Hepatocyte (in vitro differentiated cells): ENCODE measurements around the gene LRIT1. TPM values are rescaled to one million over a fixed set of nuclear protein-coding genes. Genes with fewer than 3 reads are reported as not detected.

Source experiments
- DNase-seq: peaks from one replicate; pipeline ENCODE4 v3.0.0-alpha.2; 2016; ENCODE audit warnings: low spot score
- H2AFZ ChIP-seq: fragments of 200-600 bp; sonication (generic); 2 replicates; pipeline ENCODE4 v1.6.0; 2016; ENCODE audit warnings: antibody characterized with exemption, mild to moderate bottlenecking
- H3K27ac ChIP-seq: fragments of 200-600 bp; sonication (generic); 2 replicates; pipeline ENCODE4 v1.5.1; 2016; ENCODE audit warnings: mild to moderate bottlenecking
- H3K27me3 ChIP-seq: fragments of 200-600 bp; sonication (generic); 2 replicates; pipeline ENCODE4 v1.6.1; 2016
- H3K36me3 ChIP-seq: fragments of 200-600 bp; sonication (generic); replicated peaks from 2 replicates; pipeline ENCODE4 v1.5.1; 2016; ENCODE audit warnings: low read depth; ENCODE audit not compliant: insufficient read depth
- H3K4me1 ChIP-seq: fragments of 200-600 bp; sonication (generic); 2 replicates; pipeline ENCODE4 v1.5.1; 2016; ENCODE audit warnings: mild to moderate bottlenecking, moderate library complexity; ENCODE audit not compliant: insufficient read depth
- H3K4me2 ChIP-seq: fragments of 200-600 bp; sonication (generic); 2 replicates; pipeline ENCODE4 v1.6.0; 2016
- H3K4me3 ChIP-seq: fragments of 200-600 bp; sonication (generic); 2 replicates; pipeline ENCODE4 v1.5.1; 2016; ENCODE audit warnings: mild to moderate bottlenecking
- H3K79me2 ChIP-seq: fragments of 200-600 bp; sonication (generic); 2 replicates; pipeline ENCODE4 v1.6.0; 2017; ENCODE audit warnings: mild to moderate bottlenecking
- H3K9me2 ChIP-seq: fragments of 200-600 bp; sonication (generic); replicated peaks from 2 replicates; pipeline ENCODE4 v1.6.0; 2017; ENCODE audit warnings: mild to moderate bottlenecking; ENCODE audit not compliant: insufficient read depth
- H3K9me3 ChIP-seq: fragments of 200-600 bp; sonication (generic); 2 replicates; pipeline ENCODE4 v1.5.1; 2016; ENCODE audit warnings: low read depth, mild to moderate bottlenecking
- H4K20me1 ChIP-seq: fragments of 200-600 bp; sonication (generic); 2 replicates; pipeline ENCODE4 v1.6.0; 2016; ENCODE audit warnings: mild to moderate bottlenecking; ENCODE audit not compliant: insufficient read depth, poor library complexity, severe bottlenecking
- CTCF ChIP-seq: fragments of 200-600 bp; sonication (generic); IDR thresholded peaks from 2 replicates; pipeline ENCODE4 v1.5.1; 2016; ENCODE audit warnings: antibody characterized with exemption, mild to moderate bottlenecking; ENCODE audit not compliant: poor library complexity
- EZH2 ChIP-seq: fragments of 200-600 bp; sonication (generic); IDR thresholded peaks from 2 replicates; pipeline ENCODE4 v1.6.1; 2016; ENCODE audit warnings: antibody characterized with exemption, mild to moderate bottlenecking, borderline replicate concordance
- EZH2phosphoT487 ChIP-seq: fragments of 200-600 bp; sonication (generic); IDR thresholded peaks from one replicate; pipeline ENCODE4 v1.6.1; 2018; ENCODE audit warnings: antibody characterized with exemption, mild to moderate bottlenecking, low read depth, moderate library complexity; ENCODE audit not compliant: unreplicated experiment, severe bottlenecking
- WGBS: methylation state at CpG from one replicate; pipeline ENCODE4 v1.1.6; 2016; ENCODE audit warnings: low lambda C conversion rate; ENCODE audit errors: missing lambda C conversion rate; 5-methylcytosine and 5-hydroxymethylcytosine counted together
- polyA plus RNA-seq: library from polyadenylated mRNA; unstranded; fragments of >200 nt; fragmentation: Nextera tagmentation; extraction: Ambion mirVana; gene quantifications from 2 replicates; pipeline ENCODE4 v1.2.1, GENCODE V29; 2016
- total RNA-seq: library from RNA; depleted of rRNA; stranded (reverse); fragments of >200 nt; gene quantifications from 2 replicates; pipeline ENCODE4 v1.2.3, GENCODE V29; 2014

LRIT1 gene
- total and polyA plus RNA-seq, 2 experiments from 2014 or later, result not detected

GRCh38 chr10:84197643-84198042, 43.7 kb downstream of the LRIT1 start:
- Histone ChIP-seq H3K36me3 (no peaks in the 10 kb centered on the region), H2AFZ (no peak overlapping the region), H3K4me1 (no peaks in the 10 kb centered on the region), H3K9me2 (no peaks in the 10 kb centered on the region), H3K9me3 (no peaks in the 10 kb centered on the region), H4K20me1 (no peaks in the 10 kb centered on the region), H3K27me3 (peaks cover 56% of the 10 kb centered on the region), H3K79me2 (no peaks in the 10 kb centered on the region), H3K4me3 (no peak overlapping the region), H3K4me2 (no peak overlapping the region), H3K27ac (no peak overlapping the region)
- no peak for DNase-seq
- 91% methylated on average over 5 of the region's 5 CpGs for WGBS
- TF ChIP-seq CTCF, result no peak
- no peak for TF ChIP-seq EZH2
- no peak for TF ChIP-seq EZH2phosphoT487

- no peak for DNase-seq
- H3K9me3 ChIP-seq, result no peaks in the 10 kb centered on the region
- H3K79me2 ChIP-seq, result no peaks in the 10 kb centered on the region
- H3K4me3 ChIP-seq, result no peak overlapping the region
- H3K27me3 ChIP-seq, result peaks cover 61% of the 10 kb centered on the region
- no peaks in the 10 kb centered on the region for H4K20me1 ChIP-seq
- H3K4me1 ChIP-seq, result no peaks in the 10 kb centered on the region
- WGBS, result 87% methylated on average over 5 of the region's 5 CpGs
- no peaks in the 10 kb centered on the region for H3K36me3 ChIP-seq
- H3K9me2 ChIP-seq, result no peaks in the 10 kb centered on the region
- TF ChIP-seq CTCF (no peak), EZH2 (no peak), EZH2phosphoT487 (no peak)
- H3K4me2 ChIP-seq, result no peak overlapping the region
- no peak overlapping the region for H2AFZ ChIP-seq
- no peak overlapping the region for H3K27ac ChIP-seq
These were observed 44.4 kb downstream of the LRIT1 start for GRCh38 chr10:84196941-84197340.

- Histone ChIP-seq H4K20me1 (no peaks in the 10 kb centered on the region), H3K27ac (no peak overlapping the region), H3K4me3 (no peak overlapping the region), H3K4me2 (no peak overlapping the region), H3K79me2 (no peaks in the 10 kb centered on the region), H3K36me3 (no peaks in the 10 kb centered on the region), H3K27me3 (peaks cover 66% of the 10 kb centered on the region), H3K4me1 (no peaks in the 10 kb centered on the region), H3K9me2 (no peaks in the 10 kb centered on the region), H3K9me3 (no peaks in the 10 kb centered on the region), H2AFZ (no peak overlapping the region)
- 37% methylated on average over 4 of the region's 4 CpGs for WGBS
- DNase-seq, result no peak
- TF ChIP-seq EZH2phosphoT487 (no peak), CTCF (no peak), EZH2 (no peak)
These were observed 45.3 kb downstream of the LRIT1 start for GRCh38 chr10:84196083-84196482.
